ENCODE data around the gene SMG7. TPM values are rescaled to one million over a fixed set of nuclear protein-coding genes. Genes with fewer than 3 reads are reported as not detected.

SMG7 gene
- polyA plus RNA-seq, 1 donor from 2014 or later: 19.1 TPM

GRCh38 chr1:183461350-183461749 is 10.9 kb upstream of the SMG7 start:
- Histone ChIP-seq H3K4me2 (ENCODE audit: low read length) (no peak overlapping the region), H3K27ac (ENCODE audit: low read length) (no peak overlapping the region)

GRCh38 chr1:183463566-183463965 is 8.7 kb upstream of the SMG7 start:
- H3K27me3 ChIP-seq (ENCODE audit: insufficient read depth, low read depth, low read length): no peaks in the 10 kb centered on the region
- TF ChIP-seq CTCF (IDR thresholded peaks at IDR 0.05; ENCODE audit: poor library complexity, severe bottlenecking) (no peak), POLR2AphosphoS5 (IDR thresholded peaks at IDR 0.05) (no peak), EZH2 (IDR thresholded peaks at IDR 0.05; ENCODE audit: borderline replicate concordance, insufficient read depth, low read length, poor library complexity, severe bottlenecking) (no peak), TAF1 (IDR thresholded peaks at IDR 0.05; ENCODE audit: low read depth) (no peak), EP300 (conservative IDR thresholded peaks at IDR 0.05; ENCODE audit: poor library complexity, severe bottlenecking) (no peak), RAD21 (conservative IDR thresholded peaks at IDR 0.05) (no peak), SMC3 (conservative IDR thresholded peaks at IDR 0.05; ENCODE audit: poor library complexity) (no peak), MXI1 (conservative IDR thresholded peaks at IDR 0.05; ENCODE audit: poor library complexity, severe bottlenecking) (no peak), REST (IDR thresholded peaks at IDR 0.05; ENCODE audit: borderline replicate concordance) (no peak)
- no peaks in the 10 kb centered on the region for H3K36me3 ChIP-seq (ENCODE audit: insufficient read depth, low read length)
- H3K9me3 ChIP-seq (ENCODE audit: low read length): no peaks in the 10 kb centered on the region
- no peaks in the 10 kb centered on the region for H3K9me2 ChIP-seq (ENCODE audit: insufficient read depth, low read length)
- H3K79me2 ChIP-seq (replicated peaks; ENCODE audit: insufficient read depth, low read length): no peaks in the 10 kb centered on the region
- no peaks in the 10 kb centered on the region for H3F3A ChIP-seq (ENCODE audit: insufficient read depth, low read length, poor library complexity, severe bottlenecking)
- H3K4me2 ChIP-seq (ENCODE audit: low read length): no peak overlapping the region
- H4K20me1 ChIP-seq (ENCODE audit: insufficient read depth): no peaks in the 10 kb centered on the region
- H3K4me3 ChIP-seq (ENCODE audit: low read length): no peak overlapping the region
- no peak overlapping the region for H3K9ac ChIP-seq (ENCODE audit: low read length)
- no peak overlapping the region for H2AFZ ChIP-seq (ENCODE audit: low read depth, low read length)
- no peak overlapping the region for H3K27ac ChIP-seq (ENCODE audit: low read length)

More at GRCh38 chr1:183461350-183461749, 10.9 kb upstream of the SMG7 start:
- Histone ChIP-seq H3K36me3 (ENCODE audit: insufficient read depth, low read length) (no peaks in the 10 kb centered on the region), H3F3A (ENCODE audit: insufficient read depth, low read length, poor library complexity, severe bottlenecking) (no peaks in the 10 kb centered on the region), H3K9me3 (ENCODE audit: low read length) (no peaks in the 10 kb centered on the region), H3K79me2 (replicated peaks; ENCODE audit: insufficient read depth, low read length) (no peaks in the 10 kb centered on the region), H3K4me3 (ENCODE audit: low read length) (no peak overlapping the region), H2AFZ (ENCODE audit: low read depth, low read length) (no peak overlapping the region), H3K9me2 (ENCODE audit: insufficient read depth, low read length) (no peaks in the 10 kb centered on the region), H4K20me1 (ENCODE audit: insufficient read depth) (no peaks in the 10 kb centered on the region), H3K27me3 (ENCODE audit: insufficient read depth, low read depth, low read length) (no peaks in the 10 kb centered on the region), H3K9ac (ENCODE audit: low read length) (no peak overlapping the region)
- TF ChIP-seq POLR2AphosphoS5 (IDR thresholded peaks at IDR 0.05) (no peak), RAD21 (conservative IDR thresholded peaks at IDR 0.05) (no peak), TAF1 (IDR thresholded peaks at IDR 0.05; ENCODE audit: low read depth) (no peak), MXI1 (conservative IDR thresholded peaks at IDR 0.05; ENCODE audit: poor library complexity, severe bottlenecking) (no peak), SMC3 (conservative IDR thresholded peaks at IDR 0.05; ENCODE audit: poor library complexity) (no peak), REST (IDR thresholded peaks at IDR 0.05; ENCODE audit: borderline replicate concordance) (no peak)

Data from neural cell (in vitro differentiated cells).